GM19239 (cell line): Measurements from ENCODE around the gene TAPT1.
"Not testable (repeated sequence)": the region's sequence is repeated elsewhere in the genome, so short reads cannot be mapped to it uniquely, and the experiment has no call there.

Experiments
- DNase-seq: peaks from one replicate; pipeline ENCODE4 v3.0.0; 2011; ENCODE audit warnings: low spot score; ENCODE audit not compliant: insufficient read length
- FAIRE-seq: peaks from 2 replicates; lab custom pipeline; 2011; peaks lifted over from hg19 to GRCh38; lab: Jason Lieb, UNC

The TAPT1 gene

DNA sequence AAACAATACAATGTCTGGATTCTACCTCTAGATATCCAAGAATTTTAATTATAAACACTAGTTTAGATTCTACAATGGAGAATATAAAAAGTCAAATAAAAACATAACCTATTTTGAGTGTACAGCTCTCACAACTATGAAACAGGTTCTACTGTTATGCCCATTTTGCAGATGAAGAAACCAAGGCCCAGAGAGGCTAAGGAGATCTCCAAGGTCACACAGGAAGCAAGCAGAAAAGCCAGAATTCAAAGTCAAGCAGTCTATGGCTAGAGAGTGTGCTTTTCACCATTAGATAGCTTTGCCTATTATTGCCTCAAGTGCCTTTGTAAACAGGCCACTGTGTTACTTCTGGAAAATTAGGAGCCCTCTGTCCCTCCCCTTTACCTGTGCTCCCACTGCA, 7.3 kb downstream of the TAPT1 start:
- DNase-seq (no peak), FAIRE-seq (no peak)

DNA sequence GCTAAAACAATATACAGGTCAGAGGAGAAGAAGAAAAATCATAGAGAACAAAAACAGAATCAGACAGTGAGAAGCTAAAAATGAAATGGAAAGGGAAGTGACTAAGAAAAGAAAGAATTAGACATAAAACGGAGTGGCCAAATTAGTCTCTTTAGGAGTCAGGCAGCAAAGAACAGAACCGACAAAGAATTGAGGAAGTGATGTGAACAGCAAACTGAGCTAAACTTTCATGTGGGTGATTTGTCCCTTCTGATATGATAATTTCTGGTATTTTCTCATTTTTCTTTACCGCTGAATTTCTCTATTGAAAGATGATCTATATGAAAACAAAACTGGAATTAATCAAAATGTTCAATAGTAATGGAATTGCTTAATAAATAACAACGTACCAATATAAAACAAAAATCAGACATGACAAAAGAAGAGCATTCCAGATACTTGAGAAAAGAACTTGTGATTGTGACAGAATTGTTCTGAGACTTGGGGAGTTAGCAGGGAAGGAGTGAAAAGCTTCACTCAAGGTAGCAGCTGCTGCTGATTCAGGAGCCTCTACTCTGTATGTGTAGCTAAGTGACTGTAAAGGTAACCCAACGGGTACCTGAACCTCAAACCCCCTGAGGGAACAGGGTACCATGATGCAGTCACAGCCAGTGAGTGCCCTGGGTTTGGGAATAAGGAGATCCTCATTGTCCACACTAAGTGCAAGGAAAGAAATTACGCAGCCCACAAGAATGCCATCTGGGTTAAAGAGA, 8.8 kb downstream of the TAPT1 start:
- FAIRE-seq: peak; percentile 39
- DNase-seq: no peak

DNA sequence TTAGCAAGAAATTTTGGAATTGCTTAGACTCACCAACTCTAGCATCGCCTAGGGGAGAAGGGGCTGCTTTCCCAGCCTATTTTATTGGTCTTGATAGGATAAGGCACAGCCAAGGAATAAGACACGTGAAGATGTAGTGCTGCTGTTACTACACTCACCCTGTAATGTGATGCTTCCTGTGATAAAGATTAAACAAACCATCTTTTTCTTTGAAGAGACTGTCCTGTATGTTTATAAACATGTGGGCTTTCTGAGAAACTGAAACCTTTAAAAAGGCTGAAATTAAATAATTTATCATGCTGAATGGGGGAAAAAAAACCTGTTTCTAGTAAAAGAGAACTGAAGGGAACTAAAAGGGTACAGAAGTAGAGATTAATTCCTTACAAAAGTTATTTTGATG, 13.2 kb downstream of the TAPT1 start:
- no peak for FAIRE-seq
- no peak for DNase-seq

DNA sequence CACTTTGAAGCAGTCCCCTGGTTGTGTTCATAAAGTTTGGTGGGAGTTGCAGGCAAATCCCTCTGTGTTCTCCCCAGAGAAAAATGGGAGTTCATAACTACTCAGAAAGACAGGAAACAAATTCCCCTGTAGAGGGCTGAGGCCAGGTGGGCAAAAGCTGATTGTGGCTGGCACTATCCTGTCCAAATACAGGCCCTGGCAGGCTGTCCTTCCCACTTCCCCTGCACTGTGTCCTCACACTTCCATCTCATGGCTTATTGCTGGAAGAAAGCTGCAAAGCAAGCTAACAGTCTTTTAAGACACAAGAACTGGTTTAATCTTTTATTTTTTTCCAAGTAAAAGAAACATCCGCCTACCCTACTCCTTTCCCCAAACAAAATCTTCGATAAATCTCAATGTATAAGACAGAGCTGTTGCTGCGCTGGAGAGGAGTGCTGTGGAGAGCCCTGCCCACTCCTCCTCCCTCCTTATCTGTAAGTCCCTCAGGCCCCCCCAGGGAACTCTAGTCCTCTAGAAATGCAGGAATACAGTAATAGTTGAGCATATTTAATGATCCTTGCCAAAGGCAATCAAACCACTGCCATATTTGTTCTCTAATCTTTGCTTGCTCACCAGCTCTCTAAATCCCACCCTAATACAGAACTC, 14.0 kb downstream of the TAPT1 start:
- FAIRE-seq (no peak), DNase-seq (no peak)

DNA sequence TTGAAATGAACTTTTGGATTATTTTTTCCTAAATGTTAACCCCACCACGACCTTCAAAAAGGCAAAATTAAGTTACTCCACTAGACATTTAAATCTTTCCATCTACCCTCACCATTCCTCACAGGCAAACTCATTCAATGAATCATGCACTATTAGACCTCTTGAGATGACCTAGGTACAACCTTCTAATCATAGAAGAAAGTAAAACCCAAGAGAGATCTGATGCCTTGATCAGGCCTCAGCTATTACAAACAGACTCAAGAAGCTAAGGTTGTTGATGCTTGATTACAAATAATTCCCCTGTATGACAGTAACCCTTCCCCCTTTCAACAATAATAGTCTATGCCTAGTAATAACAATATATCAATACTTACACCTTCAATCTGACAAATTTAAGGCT, 18.9 kb downstream of the TAPT1 start:
- FAIRE-seq (no peak), DNase-seq (no peak)

DNA sequence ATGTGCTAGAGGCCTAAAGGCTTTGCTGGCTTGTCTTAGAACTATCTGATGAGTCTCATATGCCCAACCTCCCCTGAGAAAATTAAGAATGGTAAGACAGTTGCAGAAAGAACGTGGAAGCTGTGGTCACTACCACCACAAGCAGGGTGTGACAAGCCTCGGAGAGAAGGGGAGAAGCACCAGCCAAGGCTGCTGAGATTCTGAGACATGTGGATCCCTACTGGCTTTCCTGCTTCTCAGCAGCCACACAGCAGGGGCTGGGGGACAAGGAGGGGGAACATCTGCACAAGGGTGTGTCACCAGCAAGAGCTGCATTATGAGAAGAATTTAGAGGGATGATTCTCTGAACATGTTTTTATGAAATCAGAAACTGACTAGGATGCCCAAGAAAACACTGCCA, 19.4 kb downstream of the TAPT1 start:
- no peak for DNase-seq
- no peak for FAIRE-seq

DNA sequence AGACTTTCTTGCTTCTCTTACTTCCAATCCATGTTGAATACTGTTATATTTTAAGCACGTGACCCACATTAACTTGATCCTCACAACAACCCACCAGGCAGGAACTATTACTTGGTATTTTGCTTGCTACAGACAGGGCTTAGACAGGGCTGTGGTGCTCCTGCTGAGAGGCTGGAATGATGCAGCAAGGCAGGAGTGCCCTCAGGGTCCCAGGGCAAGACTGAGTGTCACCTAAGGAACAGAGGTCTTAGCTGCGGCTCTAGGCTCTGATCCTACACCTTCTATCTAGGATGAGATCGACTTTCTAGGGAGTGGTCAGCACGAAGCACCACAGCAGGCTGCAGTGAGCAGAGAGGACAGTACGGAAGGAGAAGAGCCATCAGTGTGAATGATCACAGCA, 20.0 kb downstream of the TAPT1 start:
- FAIRE-seq (peak; percentile 8), DNase-seq (no peak)

DNA sequence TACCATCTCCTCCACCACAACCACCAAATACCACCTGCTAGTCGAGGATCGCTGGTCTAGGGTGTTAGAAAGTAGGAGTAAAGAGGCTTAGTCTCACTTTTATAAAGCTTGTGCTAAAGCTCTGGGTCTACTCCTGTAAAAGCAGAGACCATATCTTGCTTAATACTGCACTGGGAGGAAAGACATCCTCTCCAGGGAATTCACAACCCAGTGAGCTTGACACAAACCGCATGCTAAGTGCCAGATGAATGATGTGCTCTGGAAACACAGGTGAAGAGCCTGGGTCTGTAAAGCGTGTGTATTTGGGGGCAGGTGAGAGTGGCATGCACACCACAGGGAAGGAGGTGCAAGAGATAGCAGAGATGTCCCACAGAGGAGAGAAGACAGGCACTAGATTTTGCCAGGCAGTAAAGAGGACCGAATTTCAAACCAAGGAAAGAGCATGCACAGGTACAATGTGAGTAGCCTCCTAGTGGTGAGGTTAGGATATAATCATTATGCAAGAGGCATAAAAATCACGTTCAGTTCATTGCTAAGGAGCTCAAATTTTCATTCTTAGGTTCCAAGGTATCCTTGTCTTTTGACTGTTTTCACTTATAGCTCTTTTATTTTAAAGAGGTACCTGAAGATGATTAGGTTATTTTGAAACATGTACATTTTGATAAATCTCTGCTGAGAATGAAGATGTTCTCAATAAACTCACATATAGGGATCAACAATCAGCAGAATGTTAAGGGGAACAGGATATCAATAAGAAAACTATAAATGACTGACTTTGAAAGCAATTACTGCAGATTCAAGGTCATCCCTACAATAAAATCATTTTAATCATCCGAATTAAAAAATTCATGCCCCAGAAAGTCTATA, 20.7 kb downstream of the TAPT1 start:
- FAIRE-seq (peak; percentile 95), DNase-seq (peak; percentile 33)

DNA sequence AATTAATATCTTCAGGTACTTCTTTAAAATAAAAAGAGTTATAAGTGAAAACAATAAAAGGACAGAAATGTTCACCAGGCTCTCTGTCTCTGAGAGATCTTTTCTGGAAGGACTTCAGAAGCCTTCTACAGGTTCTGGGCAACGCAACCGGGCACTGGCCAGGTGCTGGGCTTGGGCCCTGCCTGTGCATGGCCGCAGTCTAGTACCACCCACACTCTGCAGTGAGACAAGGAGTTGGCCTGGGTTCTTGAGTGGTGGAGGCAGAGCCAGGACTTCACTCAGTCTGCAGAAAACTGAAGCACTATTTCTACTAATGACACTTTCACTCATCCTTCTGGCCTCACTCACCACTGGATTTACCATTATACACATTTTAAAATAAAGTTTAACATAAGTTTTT, 21.8 kb downstream of the TAPT1 start:
- DNase-seq: no peak
- no peak for FAIRE-seq

DNA sequence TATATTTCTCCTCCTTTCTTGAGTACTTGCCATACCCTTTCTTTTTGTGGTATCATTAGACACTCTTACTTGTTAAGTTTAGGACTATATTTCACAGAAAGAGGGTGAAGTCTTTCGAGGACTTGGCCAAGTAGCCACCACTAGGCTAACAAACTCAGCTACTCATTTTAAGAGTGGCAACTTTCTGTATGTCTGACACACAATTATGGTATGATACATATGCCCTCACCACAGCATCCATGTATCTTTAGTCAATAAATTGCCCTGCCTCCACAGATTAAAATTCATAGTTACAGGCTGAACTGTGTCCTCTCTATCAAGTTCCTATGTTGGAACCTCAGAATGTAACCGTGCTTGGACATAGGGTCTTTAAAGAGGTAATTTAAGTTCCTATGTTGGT, 23.2 kb downstream of the TAPT1 start:
- FAIRE-seq (no peak), DNase-seq (no peak)

DNA sequence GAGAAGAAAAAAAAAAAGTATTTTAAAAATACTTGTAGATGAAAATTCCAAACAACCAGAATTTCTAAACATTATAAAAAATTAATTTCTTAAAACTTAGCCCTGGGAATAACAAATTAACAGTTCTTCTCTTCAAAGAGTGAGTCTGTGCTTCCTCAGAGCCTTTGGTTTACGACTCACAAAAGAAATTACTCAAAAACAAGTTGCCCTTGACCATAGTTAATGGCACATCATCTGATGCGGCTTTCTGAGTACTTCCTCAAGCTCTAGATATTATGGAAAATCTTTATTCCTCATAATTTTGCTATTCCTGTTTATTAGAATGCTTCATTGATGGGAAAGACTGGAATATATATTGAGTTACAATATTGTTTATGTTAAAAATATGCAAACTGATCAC, 23.7 kb downstream of the TAPT1 start:
- FAIRE-seq: no peak

DNA sequence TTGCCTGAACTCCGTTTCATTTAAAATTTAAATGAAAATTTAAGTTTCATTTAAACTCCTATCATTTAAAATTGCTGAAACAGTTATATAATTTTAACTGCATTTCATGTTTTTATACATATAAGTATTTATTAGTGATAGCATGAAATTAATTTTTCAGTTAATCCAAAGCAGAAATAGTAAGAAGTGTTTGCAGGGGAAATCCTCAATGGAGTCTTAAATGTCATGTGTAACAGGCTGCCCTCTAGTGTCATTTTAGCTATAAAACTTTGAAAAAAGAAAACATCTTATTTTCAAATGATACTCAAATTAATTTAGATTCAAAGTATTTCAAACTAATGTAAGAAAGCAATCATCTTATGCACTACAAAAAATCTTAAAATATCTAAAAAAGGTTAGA, 27.2 kb downstream of the TAPT1 start:
- FAIRE-seq (no peak), DNase-seq (no peak)

More for the DNA sequence above, 23.7 kb downstream of the TAPT1 start:
- DNase-seq: no peak

DNA sequence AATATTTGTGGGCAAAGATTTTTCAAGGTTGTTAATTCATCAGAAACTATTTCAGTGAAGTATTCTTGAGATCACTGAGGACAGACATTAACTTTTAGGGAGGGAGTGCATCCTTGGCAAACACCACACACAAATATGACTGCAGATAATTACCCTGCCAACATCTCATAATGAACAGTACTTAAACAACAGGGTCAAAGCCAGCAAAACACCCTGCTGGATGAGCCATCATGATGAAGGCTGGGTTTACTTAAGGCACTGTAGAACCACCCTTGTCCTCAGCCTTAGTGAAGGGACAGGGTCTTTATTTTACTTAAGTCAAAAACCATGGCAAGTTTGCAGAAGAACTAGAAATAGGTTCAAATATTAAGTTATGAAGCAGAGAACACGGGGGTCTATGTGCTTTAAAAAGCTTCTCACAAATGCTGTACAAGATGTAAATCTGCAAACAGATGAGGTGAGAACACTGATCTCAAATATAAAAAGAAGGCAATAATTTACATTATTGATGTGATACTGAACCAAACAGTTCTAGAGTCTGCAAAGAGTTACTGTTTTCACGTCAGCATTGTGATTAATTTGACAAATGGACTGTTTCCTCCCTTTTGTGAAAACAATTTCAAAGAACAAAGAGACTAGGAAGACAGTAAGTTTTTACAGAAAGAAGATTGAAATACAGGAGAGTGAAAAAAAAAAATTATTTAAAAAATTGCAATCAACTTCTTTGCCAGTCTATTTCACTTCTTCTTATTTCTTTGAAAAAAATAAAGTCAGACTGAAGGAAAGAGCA, 28.2 kb downstream of the TAPT1 start:
- no peak for DNase-seq
- FAIRE-seq: peak; percentile 61

DNA sequence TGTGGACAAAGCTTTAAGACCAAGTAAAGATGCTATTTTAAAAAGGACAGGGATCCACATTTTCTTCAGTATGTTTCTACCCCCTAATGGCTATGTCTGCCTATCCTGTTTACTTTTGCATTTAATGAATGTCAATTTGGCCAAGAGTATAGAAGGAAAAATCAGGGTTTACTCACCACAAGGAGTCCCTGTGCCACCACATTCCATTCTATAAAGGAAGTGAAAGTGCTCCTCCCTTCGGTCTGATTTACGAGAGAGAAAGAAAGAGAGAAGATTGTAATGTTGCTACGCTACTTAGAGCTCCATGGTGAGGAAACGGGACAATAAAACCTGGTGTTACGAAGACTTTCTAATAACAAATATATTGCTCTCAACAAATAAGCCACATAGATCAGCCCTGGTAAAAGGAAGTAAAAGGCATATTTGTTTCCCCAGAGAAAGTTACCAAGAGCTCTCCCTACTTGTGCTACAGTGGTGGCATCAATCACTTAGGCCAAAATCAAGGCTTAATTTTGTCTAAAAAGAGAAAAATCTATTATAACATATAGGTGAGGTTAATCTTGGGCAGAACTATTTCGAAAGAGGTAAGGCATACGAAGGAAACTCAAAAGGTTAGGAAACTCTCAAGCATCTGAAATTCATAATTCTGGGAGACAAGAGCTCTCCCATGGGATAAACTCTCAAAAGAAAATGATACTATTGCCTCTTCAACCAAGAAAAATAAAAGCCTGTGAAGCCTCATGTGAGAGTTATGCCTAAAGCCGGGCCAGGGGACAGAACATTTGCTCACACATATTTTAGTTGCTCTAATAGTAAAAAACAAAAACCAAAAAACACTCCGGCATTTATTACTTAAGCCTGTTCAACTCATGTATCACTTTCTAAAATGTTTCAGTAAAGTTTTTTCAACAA, 29.5 kb downstream of the TAPT1 start:
- FAIRE-seq (peak; percentile 79), DNase-seq (no peak)

DNA sequence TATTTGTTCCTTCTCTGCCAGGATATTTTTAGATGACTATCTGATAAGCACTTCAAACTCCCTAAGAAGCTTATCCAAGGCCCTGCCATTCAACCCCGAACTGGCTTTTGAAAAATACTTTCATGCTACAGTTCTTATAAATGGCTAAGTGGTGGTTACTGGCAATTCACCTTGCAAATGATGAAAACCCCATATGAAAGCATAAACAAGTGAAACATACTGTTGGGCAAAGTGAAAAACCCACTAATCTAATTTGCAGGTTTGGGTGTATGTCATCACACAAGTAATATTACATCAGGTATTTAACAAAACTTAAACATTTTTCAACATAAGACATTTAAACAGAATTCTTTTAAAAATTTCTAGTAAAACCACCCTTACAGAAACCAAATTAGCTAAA, 31.1 kb downstream of the TAPT1 start:
- no peak for FAIRE-seq
- DNase-seq: no peak

DNA sequence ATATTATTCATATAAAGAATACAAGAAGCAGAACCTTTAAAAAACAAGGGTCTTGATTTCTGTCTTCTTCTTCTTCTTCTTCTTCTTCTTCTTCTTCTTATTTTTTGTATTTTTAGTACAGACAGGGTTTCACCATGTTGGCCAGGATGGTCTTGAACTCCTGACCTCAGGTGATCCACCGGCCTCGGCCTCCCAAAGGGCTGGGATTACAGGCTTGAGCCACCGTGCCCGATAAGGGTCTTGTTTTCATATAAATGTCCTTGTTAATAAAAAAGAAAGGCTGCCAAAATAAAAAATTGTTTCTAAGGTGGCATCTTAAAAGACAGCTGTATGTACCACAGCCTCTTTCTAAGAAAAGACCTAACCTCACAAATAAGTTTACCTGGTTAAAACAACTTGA, 31.5 kb downstream of the TAPT1 start:
- not testable (repeated sequence) for DNase-seq, FAIRE-seq

DNA sequence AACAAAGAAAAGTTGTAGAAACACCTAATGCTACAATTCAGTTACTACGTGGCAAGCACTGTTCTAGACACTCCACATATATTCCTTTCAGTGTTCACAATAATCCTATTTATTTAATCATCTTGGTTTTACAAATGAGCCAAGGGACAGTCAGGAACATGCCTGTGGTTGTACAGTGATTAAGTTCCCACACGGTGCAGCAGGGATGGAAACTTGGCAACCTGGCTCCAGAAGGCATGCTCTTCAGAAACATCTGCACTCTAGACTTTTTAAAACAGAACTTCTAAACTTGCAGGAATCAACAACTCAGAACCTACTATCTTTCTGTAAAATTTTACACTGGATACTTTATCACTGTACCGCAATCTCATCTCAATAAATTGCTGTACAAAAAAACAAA, 32.1 kb downstream of the TAPT1 start:
- DNase-seq: no peak
- no peak for FAIRE-seq

DNA sequence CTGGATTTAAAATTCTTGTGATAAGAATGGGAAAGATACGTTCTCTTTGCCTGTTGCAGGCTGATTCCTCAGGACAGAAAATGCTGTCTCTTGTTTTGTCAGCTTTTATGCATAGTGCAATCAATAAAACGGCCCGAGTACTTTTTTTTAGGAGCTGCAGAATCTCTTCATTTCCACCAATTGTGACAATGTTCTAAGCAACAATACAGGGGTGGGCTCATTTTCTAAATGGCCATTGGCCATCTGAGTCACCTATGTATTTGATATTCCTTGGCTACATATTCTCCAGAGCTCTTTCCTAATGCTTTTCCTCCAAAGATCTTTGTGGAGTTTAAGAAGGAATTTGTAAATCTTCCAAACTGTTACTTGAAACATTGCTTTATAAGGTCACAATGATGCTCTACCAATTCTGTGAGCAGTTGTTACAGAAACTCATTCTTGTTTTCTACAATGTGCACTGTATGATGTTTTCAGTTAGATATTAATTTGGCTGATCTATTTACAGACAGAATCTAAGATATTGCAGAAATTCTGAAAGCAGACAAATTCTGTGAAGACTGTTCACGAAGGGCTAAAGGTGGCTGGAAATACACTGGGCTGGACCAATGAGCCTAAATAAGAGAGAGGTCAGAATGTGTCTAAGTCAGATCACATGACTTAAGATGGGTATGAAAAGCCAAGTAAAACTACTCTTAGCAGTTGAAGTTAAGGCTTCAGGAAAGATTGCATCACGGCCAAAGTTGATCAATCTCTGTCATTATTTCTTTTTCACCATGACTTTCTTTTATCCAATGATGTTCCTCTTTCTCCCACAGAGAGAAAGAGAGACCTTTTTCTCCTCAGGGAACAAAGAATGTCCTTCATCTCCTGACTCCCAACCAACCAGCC, 33.4 kb downstream of the TAPT1 start:
- DNase-seq: no peak
- FAIRE-seq: no peak
